K562 (cell line): ENCODE results near the gene ATP6V0A1. TPM values are rescaled to one million over a fixed set of nuclear protein-coding genes. Genes with fewer than 3 reads are reported as not detected.

Experiments used
- ATAC-seq: fragments of 200-7000 bp; cut with Tn5 transposase; 3 replicates; pipeline ENCODE4 v1.9.1; 2020; ENCODE audit warnings: moderate library complexity
- BruUV-seq: library from RNA; stranded (reverse); fragments of 400-500 nt; replicated peaks from 2 replicates; lab custom pipeline; 2021; lab: Mats Ljungman, UMichigan
- CTCF ChIA-PET: fragments of 300-600 bp; formaldehyde crosslinking; extraction: SDS; loops from one replicate; lab custom pipeline; 2021; ENCODE audit warnings: low intra/inter-chr PET ratio; lab: Yijun Ruan, JAX
- POLR2A ChIA-PET: fragments of 300-600, 350-650 bp; sonication (Branson Sonifier 250); formaldehyde crosslinking; extraction: SDS; loops from one replicate; lab custom pipeline; 2021; ENCODE audit warnings: antibody characterized with exemption, inconsistent platforms; lab: Yijun Ruan, JAX
- DNase-seq, 4 experiments: peaks; one replicate each; pipeline versions ENCODE4 v3.0.0 to v3.0.0-alpha.2; 2011 to 2018; ENCODE audit warnings: low spot score in 3 of 4, mixed read lengths in 3 of 4; ENCODE audit errors: extremely low read depth in 1 of 4
- FAIRE-seq: peaks from 2 replicates; lab custom pipeline; 2011; peaks lifted over from hg19 to GRCh38; lab: Jason Lieb, UNC
- H2AFZ ChIP-seq: 2 replicates; pipeline ENCODE4 v1.6.0; 2011; ENCODE audit warnings: low read depth, low read length, control low read depth, inconsistent platforms
- H3K27ac ChIP-seq: fragments of 200-600 bp; 3 replicates; pipeline ENCODE4 v1.8.0; 2011; ENCODE audit warnings: low read depth, mild to moderate bottlenecking, control low read depth, inconsistent platforms, low read length, moderate library complexity, mixed read lengths; ENCODE audit errors: extremely low read depth
- H3K27me3 ChIP-seq, 2 experiments: fragments of 300-600 bp in 1 of 2; 2 replicates in 1 of 2; 3 replicates in 1 of 2; pipeline versions ENCODE4 v1.6.0 to v1.8.0; 2011; ENCODE audit warnings: inconsistent platforms in 2 of 2, low read length in 2 of 2, mild to moderate bottlenecking in 1 of 2, mixed read lengths in 1 of 2, moderate library complexity in 1 of 2; ENCODE audit not compliant: control insufficient read depth in 2 of 2, insufficient read depth in 2 of 2
- H3K36me3 ChIP-seq: fragments of 300-600 bp; 3 replicates; pipeline ENCODE4 v1.8.0; 2011; ENCODE audit warnings: mild to moderate bottlenecking, low read length, inconsistent platforms; ENCODE audit not compliant: control insufficient read depth, insufficient read depth
- H3K4me1 ChIP-seq, 2 experiments: fragments of 200-600 bp in 1 of 2; replicated peaks in 1 of 2; 2 replicates in 1 of 2; 3 replicates in 1 of 2; pipeline versions ENCODE4 v1.5.1 to v1.8.0; 2011; ENCODE audit warnings: inconsistent platforms in 2 of 2, low read length in 2 of 2, mild to moderate bottlenecking in 1 of 2, mixed read lengths in 1 of 2, moderate library complexity in 1 of 2; ENCODE audit not compliant: control insufficient read depth in 2 of 2, insufficient read depth in 2 of 2
- H3K4me2 ChIP-seq: 2 replicates; pipeline ENCODE4 v1.6.1; 2011; ENCODE audit warnings: low read length, control low read depth, inconsistent platforms, mixed read lengths; ENCODE audit not compliant: insufficient read depth
- H3K4me3 ChIP-seq: fragments of 200-600 bp; sonication (generic), shearing (Covaris generic); 2 replicates; pipeline ENCODE4 v1.5.1; 2016; ENCODE audit warnings: control low read depth, inconsistent platforms
- H3K79me2 ChIP-seq: fragments of 200-600 bp; 3 replicates; pipeline ENCODE4 v1.8.0; 2011; ENCODE audit warnings: low read length, inconsistent platforms; ENCODE audit not compliant: control insufficient read depth, insufficient read depth
- H3K9ac ChIP-seq, 2 experiments: 2 replicates each; pipeline versions ENCODE4 v1.6.0 to v1.6.1; 2011; ENCODE audit warnings: low read depth in 2 of 2, low read length in 2 of 2, control low read depth in 1 of 2, inconsistent platforms in 1 of 2, mild to moderate bottlenecking in 1 of 2, mixed read lengths in 1 of 2; ENCODE audit not compliant: insufficient read depth in 1 of 2
- H3K9me1 ChIP-seq: one replicate; pipeline ENCODE4 v1.6.0; 2011; ENCODE audit warnings: inconsistent platforms, mild to moderate bottlenecking, low read length, moderate library complexity; ENCODE audit not compliant: control insufficient read depth, insufficient read depth
- H3K9me3 ChIP-seq: replicated peaks from 2 replicates; pipeline ENCODE4 v1.5.1; 2011; ENCODE audit warnings: low read depth, low read length, inconsistent platforms; ENCODE audit not compliant: control insufficient read depth, insufficient read depth
- H4K20me1 ChIP-seq: replicated peaks from 2 replicates; pipeline ENCODE4 v1.6.1; 2011; ENCODE audit warnings: low read length, inconsistent platforms, mixed read lengths; ENCODE audit not compliant: control insufficient read depth, insufficient read depth
- WGBS: fragments of 100-300 bp; shearing (Covaris generic); methylation state at CpG from one replicate; pipeline ENCODE4 v1.1.6; 2016; ENCODE audit warnings: low coverage, mixed read lengths; ENCODE audit not compliant: insufficient coverage; ENCODE audit errors: missing lambda C conversion rate; 5-methylcytosine and 5-hydroxymethylcytosine counted together
- in situ Hi-C: fragments of 300-500 bp; cut with MboI; formaldehyde crosslinking; loops from 4 replicates; pipeline ENCODE4 v1.15.0; 2018; ENCODE audit warnings: inconsistent platforms, mixed read lengths
- intact Hi-C: fragments of 100-400 bp; cut with micrococcal nuclease; formaldehyde crosslinking; loops from 2 replicates; pipeline ENCODE4 v1.14.2; 2022
- polyA plus RNA-seq, 8 experiments: library from polyadenylated mRNA; depleted of rRNA in 4 of 8; stranded (reverse) in 5 of 8; unstranded in 3 of 8; fragments of >200 nt; fragmentation: Nextera tagmentation in 2 of 8; fragmentation: Illumina TruSeq in 1 of 8; extraction: Ambion mirVana in 2 of 8; extraction: Trizol in 1 of 8; gene quantifications; 2 replicates each; pipeline versions ENCODE4 v1.2.1 to v1.2.3, GENCODE V29; 2011 to 2014; ENCODE audit warnings: inconsistent platforms in 1 of 8, missing spikeins in 1 of 8
- total RNA-seq, 7 experiments: library from RNA; depleted of rRNA in 6 of 7; stranded (reverse); fragments of >200 nt in 6 of 7; fragmentation: Illumina TruSeq in 2 of 7; extraction: Trizol in 2 of 7; gene quantifications; 2 replicates each; pipeline versions ENCODE4 v1.2.1 to v1.2.3, GENCODE V29; 2011 to 2021; ENCODE audit warnings: low replicate concordance in 1 of 7
- TF ChIP-seq, protein P1 (sequence below): sonication (generic); formaldehyde crosslinking; IDR thresholded peaks from 2 replicates; pipeline ENCODE4 v1.8.1; 2022; ENCODE audit warnings: missing genetic modification reagents
- TF ChIP-seq, protein P2 (sequence below): fragments of 450-650 bp; IDR thresholded peaks from 2 replicates; pipeline ENCODE4 v1.6.1; 2016

ATP6V0A1 gene
- total and polyA plus RNA-seq, 9 of the 15 experiments (the other 6 are each of a cell fraction or from before 2014, with no cell fraction given) = 11.8 to 158 (median 75.5) TPM

GRCh38 chr17:42424991-42425610 is 33.6 kb upstream of the ATP6V0A1 start:
- FAIRE-seq = no peak
- TF ChIP-seq, protein P1, sequence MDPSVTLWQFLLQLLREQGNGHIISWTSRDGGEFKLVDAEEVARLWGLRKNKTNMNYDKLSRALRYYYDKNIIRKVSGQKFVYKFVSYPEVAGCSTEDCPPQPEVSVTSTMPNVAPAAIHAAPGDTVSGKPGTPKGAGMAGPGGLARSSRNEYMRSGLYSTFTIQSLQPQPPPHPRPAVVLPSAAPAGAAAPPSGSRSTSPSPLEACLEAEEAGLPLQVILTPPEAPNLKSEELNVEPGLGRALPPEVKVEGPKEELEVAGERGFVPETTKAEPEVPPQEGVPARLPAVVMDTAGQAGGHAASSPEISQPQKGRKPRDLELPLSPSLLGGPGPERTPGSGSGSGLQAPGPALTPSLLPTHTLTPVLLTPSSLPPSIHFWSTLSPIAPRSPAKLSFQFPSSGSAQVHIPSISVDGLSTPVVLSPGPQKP = no peak
- TF ChIP-seq, protein P2, sequence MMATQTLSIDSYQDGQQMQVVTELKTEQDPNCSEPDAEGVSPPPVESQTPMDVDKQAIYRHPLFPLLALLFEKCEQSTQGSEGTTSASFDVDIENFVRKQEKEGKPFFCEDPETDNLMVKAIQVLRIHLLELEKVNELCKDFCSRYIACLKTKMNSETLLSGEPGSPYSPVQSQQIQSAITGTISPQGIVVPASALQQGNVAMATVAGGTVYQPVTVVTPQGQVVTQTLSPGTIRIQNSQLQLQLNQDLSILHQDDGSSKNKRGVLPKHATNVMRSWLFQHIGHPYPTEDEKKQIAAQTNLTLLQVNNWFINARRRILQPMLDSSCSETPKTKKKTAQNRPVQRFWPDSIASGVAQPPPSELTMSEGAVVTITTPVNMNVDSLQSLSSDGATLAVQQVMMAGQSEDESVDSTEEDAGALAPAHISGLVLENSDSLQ = peak; percentile 24; the same call in 1 of the 2 replicates
- TF ChIP-seq, all 486 proteins: peak for 1
- in situ Hi-C loops = loop anchor here (5.0 kb wide), 1 partner anchor 102 kb away; no protein-coding TSS in a partner anchor
- DNase-seq = peak in 1 of 4 experiments; percentile 4
- ChIA-PET CTCF (interaction anchor here (0.6 kb wide), 1 partner anchor 103 kb away, joined by 5 read pairs; no protein-coding TSS in a partner anchor), POLR2A (no interaction called here)
- peaks cover 21 to 32% of the 10 kb centered on the region in 2 experiments; a peak in 4 of 5 replicates for H3K4me1 ChIP-seq
- H3K4me3 ChIP-seq = no peak overlapping the region
- H3K9me3 ChIP-seq = no peaks in the 10 kb centered on the region
- H3K4me2 ChIP-seq = no peak overlapping the region
- 0 out of 2 replicates have a peak overlapping the region, but pooled peaks have one; percentile 12 for H2AFZ ChIP-seq
- H3K9ac ChIP-seq = peak overlapping the region in 1 of 2 experiments; percentile 60; a peak in 1 of 4 replicates
- H3K36me3 ChIP-seq = peaks cover 10% of the 10 kb centered on the region; the same call in 1 of the 3 replicates
- no peak for ATAC-seq
- no peaks in the 10 kb centered on the region for H3K9me1 ChIP-seq
- H3K27me3 ChIP-seq = no peaks in the 10 kb centered on the region
- BruUV-seq = no TSS peak
- intact Hi-C loops = loop anchor here (5.0 kb wide), 1 partner anchor 92 kb away; no protein-coding TSS in a partner anchor
- no peak overlapping the region for H3K27ac ChIP-seq
- peaks cover 30% of the 10 kb centered on the region for H3K79me2 ChIP-seq
- WGBS = 77% methylated on average over 3 of the region's 4 CpGs
- H4K20me1 ChIP-seq = peaks cover 10% of the 10 kb centered on the region; the same call in 1 of the 2 replicates
